HEK293 (cell line): Measurements from ENCODE around the gene SEC11C.

Experiments used
- CTCF ChIA-PET: fragments of 350-600 bp; formaldehyde crosslinking; extraction: SDS; loops from one replicate; lab custom pipeline; 2021; ENCODE audit warnings: antibody characterized with exemption; lab: Yijun Ruan, JAX
- POLR2A ChIA-PET: fragments of 300-600 bp; formaldehyde crosslinking; extraction: SDS; loops from one replicate; lab custom pipeline; 2020; ENCODE audit warnings: antibody characterized with exemption, inconsistent platforms; lab: Yijun Ruan, JAX
- H3K27ac ChIP-seq: fragments of 200-500 bp; sonication (Bioruptor generic); 2 replicates; pipeline ENCODE4 v1.5.1; 2014; ENCODE audit warnings: low read depth, low read length, control low read depth, inconsistent platforms; ENCODE audit errors: extremely low read depth
- H3K36me3 ChIP-seq, 2 experiments: fragments of 200-500 bp in 1 of 2; sonication (Bioruptor generic) in 1 of 2; 1 replicate in 1 of 2; 2 replicates in 1 of 2; pipeline ENCODE4 v1.5.1; 2014 to 2017; ENCODE audit warnings: inconsistent platforms in 2 of 2, low read length in 2 of 2; ENCODE audit not compliant: control insufficient read depth in 2 of 2, insufficient read depth in 1 of 2
- H3K4me1 ChIP-seq: fragments of 200-500 bp; sonication (Bioruptor generic); 2 replicates; pipeline ENCODE4 v1.5.1; 2014; ENCODE audit warnings: mild to moderate bottlenecking, low read length, inconsistent platforms; ENCODE audit not compliant: control insufficient read depth, insufficient read depth
- H3K4me3 ChIP-seq: 2 replicates; pipeline ENCODE4 v1.5.1; 2011; ENCODE audit warnings: low read depth, mild to moderate bottlenecking, control low read depth, low read length, moderate library complexity
- H3K9me3 ChIP-seq: fragments of 200-500 bp; sonication (Bioruptor generic); 2 replicates; pipeline ENCODE4 v1.5.1; 2014; ENCODE audit warnings: low read depth, low read length, inconsistent platforms; ENCODE audit not compliant: control insufficient read depth, insufficient read depth
- FEZF1 ChIP-seq: fragments of 450-650 bp; formaldehyde crosslinking; IDR thresholded peaks from 2 replicates; pipeline ENCODE4 v1.5.1; 2016; ENCODE audit warnings: missing biosample characterization, missing genetic modification characterization
- GLI4 ChIP-seq: fragments of 450-650 bp; formaldehyde crosslinking; IDR thresholded peaks from 2 replicates; pipeline ENCODE4 v1.5.1; 2016; ENCODE audit warnings: missing biosample characterization, missing genetic modification characterization
- SCRT2 ChIP-seq: fragments of 450-650 bp; formaldehyde crosslinking; IDR thresholded peaks from 2 replicates; pipeline ENCODE4 v1.5.1; 2016; ENCODE audit warnings: missing biosample characterization, missing genetic modification characterization
- WT1 ChIP-seq: fragments of 450-650 bp; formaldehyde crosslinking; IDR thresholded peaks from 2 replicates; pipeline ENCODE4 v1.5.1; 2016; ENCODE audit warnings: missing biosample characterization, missing genetic modification characterization
- YY2 ChIP-seq: fragments of 450-650 bp; formaldehyde crosslinking; IDR thresholded peaks from 2 replicates; pipeline ENCODE4 v1.5.1; 2016; ENCODE audit warnings: missing biosample characterization, missing genetic modification characterization
- ZFHX2 ChIP-seq: fragments of 450-650 bp; formaldehyde crosslinking; conservative IDR thresholded peaks from 2 replicates; pipeline ENCODE4 v1.5.1; 2016; ENCODE audit warnings: missing biosample characterization, missing genetic modification characterization
- ZIC2 ChIP-seq: fragments of 450-650 bp; formaldehyde crosslinking; IDR thresholded peaks from 2 replicates; pipeline ENCODE4 v1.5.1; 2016; ENCODE audit warnings: missing biosample characterization, missing genetic modification characterization
- ZNF146 ChIP-seq: fragments of 450-650 bp; formaldehyde crosslinking; IDR thresholded peaks from 2 replicates; pipeline ENCODE4 v1.5.1; 2016; ENCODE audit warnings: missing biosample characterization, missing genetic modification characterization
- ZNF157 ChIP-seq: fragments of 450-650 bp; formaldehyde crosslinking; IDR thresholded peaks from 2 replicates; pipeline ENCODE4 v1.5.1; 2016; ENCODE audit warnings: missing biosample characterization, missing genetic modification characterization
- ZNF211 ChIP-seq: fragments of 450-650 bp; formaldehyde crosslinking; IDR thresholded peaks from 2 replicates; pipeline ENCODE4 v1.5.1; 2016; ENCODE audit warnings: low read depth, missing biosample characterization, missing genetic modification characterization
- ZNF239 ChIP-seq: fragments of 450-650 bp; formaldehyde crosslinking; IDR thresholded peaks from 2 replicates; pipeline ENCODE4 v1.5.1; 2016; ENCODE audit warnings: missing biosample characterization, missing genetic modification characterization
- ZNF335 ChIP-seq: fragments of 450-650 bp; formaldehyde crosslinking; conservative IDR thresholded peaks from 2 replicates; pipeline ENCODE4 v1.5.1; 2016; ENCODE audit warnings: missing biosample characterization, missing genetic modification characterization
- ZNF610 ChIP-seq: fragments of 450-650 bp; formaldehyde crosslinking; IDR thresholded peaks from 2 replicates; pipeline ENCODE4 v1.5.1; 2016; ENCODE audit warnings: missing biosample characterization, missing genetic modification characterization, borderline replicate concordance
- TF ChIP-seq, protein P1 (sequence below): fragments of 450-650 bp; formaldehyde crosslinking; IDR thresholded peaks from 2 replicates; pipeline ENCODE4 v1.5.1; 2016; ENCODE audit warnings: missing biosample characterization, missing genetic modification characterization
- TF ChIP-seq, protein P2 (sequence below): fragments of 450-650 bp; formaldehyde crosslinking; IDR thresholded peaks from 2 replicates; pipeline ENCODE4 v1.5.1; 2016; ENCODE audit warnings: missing biosample characterization, missing genetic modification characterization
- TF ChIP-seq, protein P3 (sequence below): IDR thresholded peaks from 2 replicates; pipeline ENCODE4 v1.6.1; 2011; ENCODE audit warnings: mild to moderate bottlenecking, low read depth, low read length, borderline replicate concordance
- TF ChIP-seq, protein P4 (sequence below): fragments of 450-650 bp; formaldehyde crosslinking; IDR thresholded peaks from 2 replicates; pipeline ENCODE4 v1.5.1; 2017; ENCODE audit warnings: missing biosample characterization, missing genetic modification characterization

Gene SEC11C

DNA sequence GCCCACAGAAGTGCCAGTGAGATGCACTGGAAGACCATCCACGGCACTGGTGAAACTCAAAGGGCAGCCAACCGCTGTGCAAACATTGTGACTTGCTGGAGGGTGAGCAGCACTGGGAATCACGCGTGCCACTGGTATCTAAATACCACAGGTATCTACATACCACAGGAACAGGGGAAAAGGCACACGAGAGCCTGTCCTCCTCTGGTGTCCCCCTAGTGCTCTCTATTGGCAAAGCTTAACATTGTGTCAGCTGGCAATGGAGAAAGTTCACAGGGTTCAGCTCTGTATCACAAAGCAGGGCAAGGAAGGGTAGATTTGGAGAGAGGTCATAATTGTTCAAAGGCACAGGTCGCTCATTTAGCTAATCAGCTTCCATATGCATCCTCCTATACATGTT lies 12.6 kb upstream of the SEC11C start:
- H3K27ac ChIP-seq = no peak overlapping the region
- ChIA-PET CTCF (interaction anchor here (1.9 kb wide), 1 partner anchor 275 kb away, joined by 4 read pairs; no protein-coding TSS in a partner anchor), POLR2A (no interaction called here)
- no peak overlapping the region for H3K4me3 ChIP-seq
- H3K36me3 ChIP-seq = no peaks in the 10 kb centered on the region
- H3K4me1 ChIP-seq = no peaks in the 10 kb centered on the region
- TF ChIP-seq ZNF610 (tag by site-specific recombination) = no peak
- TF ChIP-seq, protein P1, sequence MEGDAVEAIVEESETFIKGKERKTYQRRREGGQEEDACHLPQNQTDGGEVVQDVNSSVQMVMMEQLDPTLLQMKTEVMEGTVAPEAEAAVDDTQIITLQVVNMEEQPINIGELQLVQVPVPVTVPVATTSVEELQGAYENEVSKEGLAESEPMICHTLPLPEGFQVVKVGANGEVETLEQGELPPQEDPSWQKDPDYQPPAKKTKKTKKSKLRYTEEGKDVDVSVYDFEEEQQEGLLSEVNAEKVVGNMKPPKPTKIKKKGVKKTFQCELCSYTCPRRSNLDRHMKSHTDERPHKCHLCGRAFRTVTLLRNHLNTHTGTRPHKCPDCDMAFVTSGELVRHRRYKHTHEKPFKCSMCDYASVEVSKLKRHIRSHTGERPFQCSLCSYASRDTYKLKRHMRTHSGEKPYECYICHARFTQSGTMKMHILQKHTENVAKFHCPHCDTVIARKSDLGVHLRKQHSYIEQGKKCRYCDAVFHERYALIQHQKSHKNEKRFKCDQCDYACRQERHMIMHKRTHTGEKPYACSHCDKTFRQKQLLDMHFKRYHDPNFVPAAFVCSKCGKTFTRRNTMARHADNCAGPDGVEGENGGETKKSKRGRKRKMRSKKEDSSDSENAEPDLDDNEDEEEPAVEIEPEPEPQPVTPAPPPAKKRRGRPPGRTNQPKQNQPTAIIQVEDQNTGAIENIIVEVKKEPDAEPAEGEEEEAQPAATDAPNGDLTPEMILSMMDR (tag by site-specific recombination) = 0 out of 2 replicates have a peak, but pooled peaks have one; percentile 8
- TF ChIP-seq, all 188 proteins: peak for 1
- H3K9me3 ChIP-seq = no peaks in the 10 kb centered on the region

DNA sequence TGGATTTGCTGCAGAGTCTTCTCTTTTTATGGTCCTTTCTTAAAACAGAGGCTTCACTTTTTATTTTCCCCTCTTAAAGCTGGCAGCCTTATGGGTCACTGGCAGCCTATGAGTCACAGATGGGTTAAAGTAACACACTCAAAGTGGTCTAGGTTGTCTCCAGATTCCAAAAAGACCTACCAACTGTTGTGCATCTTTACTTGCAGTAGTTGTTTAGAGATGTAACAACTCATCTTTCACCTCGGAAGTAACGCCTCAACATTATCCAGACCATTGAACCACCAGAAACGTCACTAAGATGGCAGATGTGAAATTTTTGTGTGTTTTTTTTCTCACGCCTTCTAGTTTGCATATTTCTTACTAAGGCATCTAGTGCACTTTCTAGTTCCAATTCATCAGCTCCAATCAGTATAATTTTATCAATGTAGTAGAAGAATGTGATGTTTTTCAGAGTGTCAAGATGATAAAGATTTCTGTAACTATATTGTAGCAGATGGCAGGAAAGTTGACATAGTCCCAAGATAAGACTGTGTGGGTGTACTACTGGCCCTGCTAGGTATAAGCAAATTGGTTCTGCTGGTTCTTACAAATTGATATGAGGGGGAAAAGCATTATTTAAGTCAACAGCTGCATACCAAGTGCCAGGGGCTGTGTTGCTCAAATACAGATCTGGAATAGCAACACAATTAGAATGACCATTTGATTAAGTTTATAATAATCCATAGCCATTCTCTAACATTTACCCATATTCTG lies 9.6 kb upstream of the SEC11C start:
- no peaks in the 10 kb centered on the region for H3K9me3 ChIP-seq
- CTCF ChIA-PET = interaction anchor here (0.6 to 1.0 kb wide), 3 partner anchors 48 to 349 kb away, joined by 3 to 4 read pairs (median 3); no protein-coding TSS in a partner anchor
- TF ChIP-seq ZNF157 (tag by site-specific recombination) (peak; percentile 97), YY2 (tag by site-specific recombination) (no peak), GLI4 (tag by site-specific recombination) (no peak), ZIC2 (tag by site-specific recombination) (no peak)
- TF ChIP-seq, protein P2, sequence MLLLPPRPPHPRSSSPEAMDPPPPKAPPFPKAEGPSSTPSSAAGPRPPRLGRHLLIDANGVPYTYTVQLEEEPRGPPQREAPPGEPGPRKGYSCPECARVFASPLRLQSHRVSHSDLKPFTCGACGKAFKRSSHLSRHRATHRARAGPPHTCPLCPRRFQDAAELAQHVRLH = no peak
- no peaks in the 10 kb centered on the region for H3K36me3 ChIP-seq
- H3K27ac ChIP-seq = no peak overlapping the region
- H3K4me3 ChIP-seq = no peak overlapping the region
- H3K4me1 ChIP-seq = no peaks in the 10 kb centered on the region
- POLR2A ChIA-PET = no interaction called here

DNA sequence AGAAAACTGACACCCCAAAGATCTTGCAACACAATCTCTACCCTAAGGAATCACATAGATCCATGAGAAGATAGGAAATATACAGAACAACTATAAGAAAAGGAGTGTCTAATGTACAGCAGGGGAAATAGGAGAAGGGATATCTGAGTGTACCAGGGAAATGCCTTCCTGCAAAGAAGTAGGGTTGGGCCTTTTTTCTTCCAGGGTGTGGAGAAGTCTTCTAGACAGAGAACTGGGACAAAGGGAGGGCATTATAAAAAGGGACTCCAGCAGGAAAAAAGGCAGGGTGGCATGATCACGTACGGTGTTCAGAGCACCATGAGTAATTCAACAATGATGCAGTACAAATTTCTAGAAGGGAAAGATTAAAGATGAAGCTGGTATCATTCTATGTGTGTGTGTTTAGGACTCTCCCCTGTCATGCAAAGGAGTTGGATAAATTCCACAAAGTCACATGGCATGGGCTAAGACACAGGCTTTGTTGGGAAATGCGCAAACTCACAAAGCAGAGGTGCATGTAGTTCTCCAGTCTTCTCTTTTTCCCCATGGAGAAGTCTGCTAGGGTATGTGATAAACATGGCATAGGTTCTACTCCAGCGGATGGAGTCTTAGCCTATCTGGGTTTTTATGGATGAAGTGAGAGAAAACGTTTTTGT lies 6.7 kb upstream of the SEC11C start:
- POLR2A ChIA-PET = interaction anchor here (1.0 kb wide), 1 partner anchor 11 kb away, joined by 3 read pairs; no protein-coding TSS in a partner anchor
- CTCF ChIA-PET = interaction anchor here (0.7 kb wide), 1 partner anchor 28 kb away, joined by 3 read pairs; no protein-coding TSS in a partner anchor
- TF ChIP-seq ZNF211 (tag by site-specific recombination) (no peak), FEZF1 (tag by site-specific recombination) (no peak), WT1 (tag by site-specific recombination) (no peak), ZNF146 (no peak), ZFHX2 (tag by site-specific recombination) (no peak), ZNF335 (no peak), ZNF239 (tag by site-specific recombination) (no peak), SCRT2 (tag by site-specific recombination) (no peak)
- TF ChIP-seq, protein P3, sequence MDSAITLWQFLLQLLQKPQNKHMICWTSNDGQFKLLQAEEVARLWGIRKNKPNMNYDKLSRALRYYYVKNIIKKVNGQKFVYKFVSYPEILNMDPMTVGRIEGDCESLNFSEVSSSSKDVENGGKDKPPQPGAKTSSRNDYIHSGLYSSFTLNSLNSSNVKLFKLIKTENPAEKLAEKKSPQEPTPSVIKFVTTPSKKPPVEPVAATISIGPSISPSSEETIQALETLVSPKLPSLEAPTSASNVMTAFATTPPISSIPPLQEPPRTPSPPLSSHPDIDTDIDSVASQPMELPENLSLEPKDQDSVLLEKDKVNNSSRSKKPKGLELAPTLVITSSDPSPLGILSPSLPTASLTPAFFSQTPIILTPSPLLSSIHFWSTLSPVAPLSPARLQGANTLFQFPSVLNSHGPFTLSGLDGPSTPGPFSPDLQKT = no peak
- TF ChIP-seq, protein P4, sequence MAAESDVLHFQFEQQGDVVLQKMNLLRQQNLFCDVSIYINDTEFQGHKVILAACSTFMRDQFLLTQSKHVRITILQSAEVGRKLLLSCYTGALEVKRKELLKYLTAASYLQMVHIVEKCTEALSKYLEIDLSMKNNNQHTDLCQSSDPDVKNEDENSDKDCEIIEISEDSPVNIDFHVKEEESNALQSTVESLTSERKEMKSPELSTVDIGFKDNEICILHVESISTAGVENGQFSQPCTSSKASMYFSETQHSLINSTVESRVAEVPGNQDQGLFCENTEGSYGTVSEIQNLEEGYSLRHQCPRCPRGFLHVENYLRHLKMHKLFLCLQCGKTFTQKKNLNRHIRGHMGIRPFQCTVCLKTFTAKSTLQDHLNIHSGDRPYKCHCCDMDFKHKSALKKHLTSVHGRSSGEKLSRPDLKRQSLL = no peak
- TF ChIP-seq, all 188 proteins: peak for 0
- no peak overlapping the region for H3K27ac ChIP-seq
- H3K36me3 ChIP-seq = no peaks in the 10 kb centered on the region
- no peak overlapping the region for H3K4me3 ChIP-seq
- no peaks in the 10 kb centered on the region for H3K9me3 ChIP-seq
- H3K4me1 ChIP-seq = no peaks in the 10 kb centered on the region
